ENCODE results near the gene TSFM.

DNA sequence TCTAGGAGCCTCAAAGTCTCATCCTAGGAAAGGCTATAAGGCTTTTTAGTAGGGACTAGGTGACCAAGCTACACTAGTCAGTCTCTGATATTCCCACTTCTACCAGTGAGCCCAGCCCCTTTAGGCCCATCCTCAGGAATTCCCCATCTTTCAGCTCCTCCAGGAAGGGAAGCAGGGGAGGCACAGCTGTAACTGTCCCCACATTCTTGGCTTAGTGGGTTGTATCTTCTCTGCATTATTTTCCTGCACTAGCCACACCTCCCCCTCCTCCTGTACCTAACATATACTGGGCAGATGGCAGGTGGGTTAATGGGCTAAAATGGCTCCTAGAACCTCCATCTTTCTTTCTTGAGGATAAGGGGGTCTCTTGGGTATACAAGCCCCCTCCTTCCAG lies 15.3 kb upstream of the TSFM start:
- no peak for TF ChIP-seq CTCF (IDR thresholded peaks at IDR 0.05; ENCODE audit: low read depth, low read length)
- TF ChIP-seq EZH2phosphoT487 (IDR thresholded peaks at IDR 0.05; ENCODE audit: low read depth) = no peak

Measured in OCI-LY3 (cell line).